ENCODE results near the gene LRRC7. TPM values are rescaled to one million over a fixed set of nuclear protein-coding genes. Genes with fewer than 3 reads are reported as not detected.

The LRRC7 gene
- total RNA-seq, 2 experiments from 2014 or later, result 0.14 to 0.20 TPM

DNA sequence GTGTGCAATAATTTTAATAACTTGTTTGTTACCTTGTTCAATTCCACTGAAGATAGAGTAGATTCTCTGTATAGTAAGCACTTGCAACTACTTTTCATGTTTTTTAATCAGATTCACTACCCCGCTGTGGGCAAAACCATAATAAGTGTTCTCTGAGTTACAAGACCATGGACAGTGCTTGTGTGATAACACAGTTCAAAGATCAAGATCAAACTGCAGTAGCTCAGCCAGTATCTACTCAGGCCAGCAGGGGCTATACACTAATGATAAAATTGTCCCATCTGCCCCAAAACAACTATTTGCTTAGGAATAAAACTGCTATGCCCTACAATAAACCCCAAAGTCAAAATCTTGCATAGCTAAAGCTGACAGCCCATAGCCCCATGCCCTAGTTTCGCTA is 129.6 kb downstream of the LRRC7 start:
- H3K27ac ChIP-seq (ENCODE audit: low read depth in 1 of 2, low read length in 2 of 2), result no peak overlapping the region
- H3K4me3 ChIP-seq (ENCODE audit: low read length), result no peak overlapping the region
- intact Hi-C loops (cut with DNase I, micrococcal nuclease), result no loop called here
- no peaks in the 10 kb centered on the region for H3K36me3 Mint-ChIP-seq (ENCODE audit: low read depth)
- DNase-seq (no peak), ATAC-seq (ENCODE audit: poor library complexity) (no peak)
- POLR2A ChIA-PET, result no interaction called here
- CTCF ChIA-PET, result no interaction called here
- no peak for TF ChIP-seq CTCF (IDR thresholded peaks at IDR 0.05)
- H3K9me3 Mint-ChIP-seq, result peaks cover 12% of the 10 kb centered on the region
- H3K4me3 Mint-ChIP-seq, result no peak overlapping the region
- no peaks in the 10 kb centered on the region for H3K4me1 ChIP-seq (ENCODE audit: insufficient read depth, low read length)
- peaks cover 0 to 8% of the 10 kb centered on the region in 2 experiments for H3K9me3 ChIP-seq (ENCODE audit: control insufficient read depth in 1 of 2, insufficient read depth in 1 of 2, low read length in 2 of 2)
- no peak overlapping the region for H3K27ac Mint-ChIP-seq
- H3K27me3 ChIP-seq (ENCODE audit: control insufficient read depth in 1 of 2, insufficient read depth in 2 of 2, low read length in 2 of 2), result no peaks in the 10 kb centered on the region
- H3K4me1 Mint-ChIP-seq (ENCODE audit: low read depth), result no peaks in the 10 kb centered on the region
- no peaks in the 10 kb centered on the region for H3K27me3 Mint-ChIP-seq
- no peaks in the 10 kb centered on the region for H3K36me3 ChIP-seq (ENCODE audit: insufficient read depth, low read length)

DNA sequence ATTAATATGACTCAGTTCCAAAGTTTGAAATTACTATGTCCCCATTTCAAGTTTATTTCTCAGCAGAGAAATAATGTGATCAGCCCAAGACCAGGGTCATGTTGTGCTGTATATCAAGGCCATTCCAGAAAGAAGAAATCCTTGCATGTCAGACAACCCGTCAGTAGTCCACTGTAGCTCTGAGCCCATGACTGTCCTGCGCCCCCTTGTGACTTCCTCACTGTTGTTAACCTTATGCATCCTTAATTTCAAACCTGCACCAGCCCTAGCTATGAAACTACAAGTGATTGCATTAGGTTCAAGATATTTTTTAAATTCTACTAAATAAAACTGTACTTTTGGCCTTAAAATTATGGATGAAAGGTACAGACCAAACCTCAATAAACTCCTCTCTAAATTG is 133.0 kb downstream of the LRRC7 start:
- ATAC-seq (ENCODE audit: poor library complexity) (no peak), DNase-seq (peak in 1 of 14 experiments; percentile 4)
- Mint-ChIP-seq H3K27me3 (no peaks in the 10 kb centered on the region), H3K27ac (no peak overlapping the region), H3K4me1 (ENCODE audit: low read depth) (no peaks in the 10 kb centered on the region), H3K36me3 (ENCODE audit: low read depth) (no peaks in the 10 kb centered on the region), H3K9me3 (peaks cover 12% of the 10 kb centered on the region), H3K4me3 (no peak overlapping the region)
- Histone ChIP-seq H3K36me3 (ENCODE audit: insufficient read depth, low read length) (no peaks in the 10 kb centered on the region), H3K27ac (ENCODE audit: low read depth in 1 of 2, low read length in 2 of 2) (no peak overlapping the region), H3K9me3 (ENCODE audit: control insufficient read depth in 1 of 2, insufficient read depth in 1 of 2, low read length in 2 of 2) (peaks cover 0 to 3% of the 10 kb centered on the region in 2 experiments), H3K4me3 (ENCODE audit: low read length) (no peak overlapping the region), H3K4me1 (ENCODE audit: insufficient read depth, low read length) (no peaks in the 10 kb centered on the region), H3K27me3 (ENCODE audit: control insufficient read depth in 1 of 2, insufficient read depth in 2 of 2, low read length in 2 of 2) (no peaks in the 10 kb centered on the region)
- TF ChIP-seq CTCF (IDR thresholded peaks at IDR 0.05), result no peak
- ChIA-PET POLR2A (no interaction called here), CTCF (no interaction called here)
- intact Hi-C loops (cut with DNase I, micrococcal nuclease), result loop anchor here in 1 of 2 experiments (10.0 kb wide), 1 partner anchor 64 kb away; no protein-coding TSS in a partner anchor

- Histone ChIP-seq H3K27me3 (ENCODE audit: control insufficient read depth in 1 of 2, insufficient read depth in 2 of 2, low read length in 2 of 2) (no peaks in the 10 kb centered on the region), H3K4me3 (ENCODE audit: low read length) (no peak overlapping the region), H3K36me3 (ENCODE audit: insufficient read depth, low read length) (no peaks in the 10 kb centered on the region), H3K4me1 (ENCODE audit: insufficient read depth, low read length) (no peaks in the 10 kb centered on the region), H3K27ac (ENCODE audit: low read depth in 1 of 2, low read length in 2 of 2) (no peak overlapping the region), H3K9me3 (ENCODE audit: control insufficient read depth in 1 of 2, insufficient read depth in 1 of 2, low read length in 2 of 2) (no peaks in the 10 kb centered on the region)
- H3K4me3 Mint-ChIP-seq, result no peak overlapping the region
- DNase-seq (no peak), ATAC-seq (ENCODE audit: poor library complexity) (no peak)
- CTCF ChIA-PET, result no interaction called here
- H3K4me1 Mint-ChIP-seq (ENCODE audit: low read depth), result no peaks in the 10 kb centered on the region
- H3K36me3 Mint-ChIP-seq (ENCODE audit: low read depth), result no peaks in the 10 kb centered on the region
- peaks cover 6% of the 10 kb centered on the region for H3K9me3 Mint-ChIP-seq
- POLR2A ChIA-PET, result no interaction called here
- no peaks in the 10 kb centered on the region for H3K27me3 Mint-ChIP-seq
- intact Hi-C loops (cut with DNase I, micrococcal nuclease), result loop anchor here in 1 of 2 experiments (10.0 kb wide), 1 partner anchor 63 kb away; no protein-coding TSS in a partner anchor
- H3K27ac Mint-ChIP-seq, result no peak overlapping the region
- TF ChIP-seq CTCF (IDR thresholded peaks at IDR 0.05), result no peak
These were observed 134.4 kb downstream of the LRRC7 start for GRCh38 chr1:69702085-69702484.

All from CD4-positive, alpha-beta T cell (primary cell).